A549 (cell line): ENCODE data around the gene CFAP70. TPM values are rescaled to one million over a fixed set of nuclear protein-coding genes. Genes with fewer than 3 reads are reported as not detected.

Experiments
- ATAC-seq, 2 experiments: fragments of 200-7000 bp in 1 of 2; fragments of >200 bp in 1 of 2; cut with Nextera tagmentation in 1 of 2; cut with Tn5 transposase in 1 of 2; 3 replicates each; pipeline versions ENCODE4 v1.8.0 to v1.9.1; 2018 to 2020; ENCODE audit warnings: mild to moderate bottlenecking in 1 of 2, moderate library complexity in 1 of 2
- CTCF ChIA-PET: fragments of 300-600 bp; sonication (Branson Sonifier 250); formaldehyde crosslinking; extraction: SDS; loops from one replicate; lab custom pipeline; 2021; ENCODE audit warnings: antibody characterized with exemption, inconsistent platforms; lab: Yijun Ruan, JAX
- POLR2A ChIA-PET: fragments of 350-600 bp; formaldehyde crosslinking; extraction: SDS; loops from one replicate; lab custom pipeline; 2021; ENCODE audit warnings: antibody characterized with exemption, inconsistent platforms; lab: Yijun Ruan, JAX
- DNase-seq, 2 experiments: peaks; one replicate each; pipeline versions ENCODE4 v3.0.0 to v3.0.0-alpha.2; 2011 to 2016; ENCODE audit warnings: low read depth in 1 of 2, low spot score in 1 of 2
- FAIRE-seq: peaks from 2 replicates; lab custom pipeline; 2011; peaks lifted over from hg19 to GRCh38; lab: Jason Lieb, UNC
- H3K27ac ChIP-seq, 2 experiments: fragments of >200 bp; sonication (Bioruptor Twin); formaldehyde crosslinking; 3 replicates each; pipeline ENCODE4 v1.5.1; 2016 to 2017
- H3K4me1 ChIP-seq: fragments of >200 bp; sonication (Bioruptor Twin); formaldehyde crosslinking; 3 replicates; pipeline ENCODE4 v1.6.1; 2016
- H3K4me2 ChIP-seq: fragments of >200 bp; sonication (Bioruptor Twin); formaldehyde crosslinking; 3 replicates; pipeline ENCODE4 v1.6.1; 2016
- H3K4me3 ChIP-seq: fragments of >200 bp; sonication (Bioruptor Twin); formaldehyde crosslinking; 3 replicates; pipeline ENCODE4 v1.5.1; 2016
- H3K9me3 ChIP-seq: fragments of >200 bp; sonication (Bioruptor Twin); formaldehyde crosslinking; 3 replicates; pipeline ENCODE4 v1.6.1; 2016
- ATOH8 ChIP-seq: fragments of 250-450 bp; sonication (Bioruptor Pico); IDR thresholded peaks from 2 replicates; pipeline ENCODE4 v1.5.0; 2020; ENCODE audit warnings: low read depth, mild to moderate bottlenecking, moderate library complexity
- CEBPB ChIP-seq, 2 experiments: fragments of >200 bp in 1 of 2; sonication (Bioruptor Twin) in 1 of 2; formaldehyde crosslinking in 1 of 2; IDR thresholded peaks; 2 replicates each; pipeline ENCODE4 v1.6.1; 2012 to 2016
- CHD2 ChIP-seq: fragments of 150-350 bp; IDR thresholded peaks from 2 replicates; pipeline ENCODE4 v1.6.1; 2014; ENCODE audit warnings: low read length; ENCODE audit not compliant: partially characterized antibody
- E2F6 ChIP-seq: IDR thresholded peaks from 2 replicates; pipeline ENCODE4 v1.6.1; 2012; ENCODE audit warnings: low read depth, borderline replicate concordance
- EP300 ChIP-seq, 2 experiments: fragments of >200 bp; sonication (Bioruptor Twin); formaldehyde crosslinking; IDR thresholded peaks; 2 replicates in 1 of 2; 3 replicates in 1 of 2; pipeline ENCODE4 v1.6.1; 2016 to 2017
- HDAC2 ChIP-seq: fragments of 200-600 bp; sonication (generic); IDR thresholded peaks from 2 replicates; pipeline ENCODE4 v1.6.1; 2016
- JUNB ChIP-seq: fragments of >200 bp; sonication (Bioruptor Twin); formaldehyde crosslinking; IDR thresholded peaks from 2 replicates; pipeline ENCODE4 v1.6.1; 2016
- KDM5A ChIP-seq: fragments of 200-600 bp; sonication (generic); IDR thresholded peaks from 2 replicates; pipeline ENCODE4 v1.6.1; 2016; ENCODE audit warnings: antibody characterized with exemption, mild to moderate bottlenecking
- MYC ChIP-seq: IDR thresholded peaks from 2 replicates; pipeline ENCODE4 v1.6.1; 2012; ENCODE audit warnings: mild to moderate bottlenecking, inconsistent platforms, low read length, improper control_type of control experiment, borderline replicate concordance
- NFE2L2 ChIP-seq: fragments of 150-350 bp; conservative IDR thresholded peaks from 2 replicates; pipeline ENCODE4 v1.6.1; 2014; ENCODE audit warnings: low read length
- NR3C1 ChIP-seq: fragments of >200 bp; sonication (Bioruptor Twin); formaldehyde crosslinking; IDR thresholded peaks from 3 replicates; pipeline ENCODE4 v1.6.1; 2017
- PBX3 ChIP-seq: IDR thresholded peaks from 2 replicates; pipeline ENCODE4 v1.6.1; 2012
- POLR2AphosphoS2 ChIP-seq: conservative IDR thresholded peaks from 2 replicates; pipeline ENCODE4 v1.6.1; 2012; ENCODE audit warnings: low read length, improper control_type of control experiment, inconsistent platforms
- RAD21 ChIP-seq, 2 experiments: fragments of >200 bp in 1 of 2; sonication (Bioruptor Twin) in 1 of 2; formaldehyde crosslinking in 1 of 2; IDR thresholded peaks in 1 of 2; conservative IDR thresholded peaks in 1 of 2; 2 replicates in 1 of 2; 3 replicates in 1 of 2; pipeline ENCODE4 v1.6.1; 2012 to 2018; ENCODE audit warnings: inconsistent platforms in 1 of 2
- REST ChIP-seq: fragments of 200-600 bp; sonication (generic); IDR thresholded peaks from 2 replicates; pipeline ENCODE4 v1.6.1; 2016; ENCODE audit warnings: antibody characterized with exemption, mild to moderate bottlenecking, moderate library complexity
- SREBF2 ChIP-seq: fragments of 450-650 bp; IDR thresholded peaks from 2 replicates; pipeline ENCODE4 v1.6.1; 2014; ENCODE audit warnings: mild to moderate bottlenecking, moderate library complexity
- TFCP2L1 ChIP-seq: fragments of 250-450 bp; sonication (Bioruptor Pico); IDR thresholded peaks from 2 replicates; pipeline ENCODE4 v1.5.0; 2021; ENCODE audit warnings: mild to moderate bottlenecking
- ZFP36 ChIP-seq: fragments of 450-650 bp; IDR thresholded peaks from 2 replicates; pipeline ENCODE4 v1.6.1; 2014; ENCODE audit warnings: borderline replicate concordance; ENCODE audit not compliant: partially characterized antibody
- WGBS: methylation state at CpG from one replicate; pipeline ENCODE4 v1.1.6; 2017; ENCODE audit errors: missing lambda C conversion rate; 5-methylcytosine and 5-hydroxymethylcytosine counted together
- polyA plus RNA-seq, 4 experiments: library from polyadenylated mRNA; depleted of rRNA in 3 of 4; stranded (reverse); fragments of >200 nt; fragmentation: RNase III in 1 of 4; extraction: RNeasy Plus Mini Kit Qiagen cat#74134 plus additional on column Dnase treatment in 1 of 4; gene quantifications; 2 replicates in 3 of 4; 3 replicates in 1 of 4; pipeline ENCODE4 v1.2.3, GENCODE V29; 2011 to 2017
- TF ChIP-seq, protein P1 (sequence below): fragments of >200 bp; sonication (Bioruptor Twin); formaldehyde crosslinking; IDR thresholded peaks from 3 replicates; pipeline ENCODE4 v1.5.1; 2016
- TF ChIP-seq, protein P2 (sequence below): fragments of >200 bp; sonication (Bioruptor Twin); formaldehyde crosslinking; IDR thresholded peaks from 3 replicates; pipeline ENCODE4 v1.6.1; 2016

The CFAP70 gene
- polyA plus RNA-seq, 2 of the 4 experiments (the other 2 are of a cell fraction): 0.34 to 0.98 TPM

GRCh38 chr10:73207883-73208282, 150.8 kb downstream of the CFAP70 start:
- CTCF ChIA-PET: interaction anchor here (1.0 to 1.7 kb wide), 3 partner anchors 9 to 39 kb away, joined by 3 to 6 read pairs (median 3); partner anchors contain the start of gene FAM149B1
- H3K9me3 ChIP-seq: peaks cover 8% of the 10 kb centered on the region; the same call in 1 of the 3 replicates
- FAIRE-seq (no peak), ATAC-seq (no peak)
- POLR2A ChIA-PET: no interaction called here
- TF ChIP-seq SREBF2 (no peak), RAD21 (conservative IDR thresholded peaks at IDR 0.05 in 1 of 2, IDR thresholded peaks at IDR 0.05 in 1 of 2) (no peak), MYC (no peak), EP300 (IDR thresholded peaks at IDR 0.05) (no peak), CHD2 (no peak), ATOH8 (CRISPR knock-in tag) (no peak), NFE2L2 (no peak), E2F6 (no peak), JUNB (no peak), KDM5A (no peak), NR3C1 (no peak), TFCP2L1 (CRISPR knock-in tag) (no peak), PBX3 (no peak), CEBPB (IDR thresholded peaks at IDR 0.05) (no peak), POLR2AphosphoS2 (no peak), HDAC2 (no peak)
- TF ChIP-seq, protein P1, sequence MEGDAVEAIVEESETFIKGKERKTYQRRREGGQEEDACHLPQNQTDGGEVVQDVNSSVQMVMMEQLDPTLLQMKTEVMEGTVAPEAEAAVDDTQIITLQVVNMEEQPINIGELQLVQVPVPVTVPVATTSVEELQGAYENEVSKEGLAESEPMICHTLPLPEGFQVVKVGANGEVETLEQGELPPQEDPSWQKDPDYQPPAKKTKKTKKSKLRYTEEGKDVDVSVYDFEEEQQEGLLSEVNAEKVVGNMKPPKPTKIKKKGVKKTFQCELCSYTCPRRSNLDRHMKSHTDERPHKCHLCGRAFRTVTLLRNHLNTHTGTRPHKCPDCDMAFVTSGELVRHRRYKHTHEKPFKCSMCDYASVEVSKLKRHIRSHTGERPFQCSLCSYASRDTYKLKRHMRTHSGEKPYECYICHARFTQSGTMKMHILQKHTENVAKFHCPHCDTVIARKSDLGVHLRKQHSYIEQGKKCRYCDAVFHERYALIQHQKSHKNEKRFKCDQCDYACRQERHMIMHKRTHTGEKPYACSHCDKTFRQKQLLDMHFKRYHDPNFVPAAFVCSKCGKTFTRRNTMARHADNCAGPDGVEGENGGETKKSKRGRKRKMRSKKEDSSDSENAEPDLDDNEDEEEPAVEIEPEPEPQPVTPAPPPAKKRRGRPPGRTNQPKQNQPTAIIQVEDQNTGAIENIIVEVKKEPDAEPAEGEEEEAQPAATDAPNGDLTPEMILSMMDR: no peak
- TF ChIP-seq, protein P2, sequence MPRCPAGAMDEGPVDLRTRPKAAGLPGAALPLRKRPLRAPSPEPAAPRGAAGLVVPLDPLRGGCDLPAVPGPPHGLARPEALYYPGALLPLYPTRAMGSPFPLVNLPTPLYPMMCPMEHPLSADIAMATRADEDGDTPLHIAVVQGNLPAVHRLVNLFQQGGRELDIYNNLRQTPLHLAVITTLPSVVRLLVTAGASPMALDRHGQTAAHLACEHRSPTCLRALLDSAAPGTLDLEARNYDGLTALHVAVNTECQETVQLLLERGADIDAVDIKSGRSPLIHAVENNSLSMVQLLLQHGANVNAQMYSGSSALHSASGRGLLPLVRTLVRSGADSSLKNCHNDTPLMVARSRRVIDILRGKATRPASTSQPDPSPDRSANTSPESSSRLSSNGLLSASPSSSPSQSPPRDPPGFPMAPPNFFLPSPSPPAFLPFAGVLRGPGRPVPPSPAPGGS: no peak
- TF ChIP-seq, all 56 proteins: peak for 0
- Histone ChIP-seq H3K4me1 (peaks cover 7% of the 10 kb centered on the region; the same call in 2 of the 3 replicates), H3K27ac (no peak overlapping the region), H3K4me2 (peak overlapping the region; percentile 10; the same call in 1 of the 3 replicates), H3K4me3 (no peak overlapping the region)
- WGBS: 83% methylated on average over 2 of the region's 2 CpGs
- peak in 1 of 2 experiments; percentile 9 for DNase-seq

DNA sequence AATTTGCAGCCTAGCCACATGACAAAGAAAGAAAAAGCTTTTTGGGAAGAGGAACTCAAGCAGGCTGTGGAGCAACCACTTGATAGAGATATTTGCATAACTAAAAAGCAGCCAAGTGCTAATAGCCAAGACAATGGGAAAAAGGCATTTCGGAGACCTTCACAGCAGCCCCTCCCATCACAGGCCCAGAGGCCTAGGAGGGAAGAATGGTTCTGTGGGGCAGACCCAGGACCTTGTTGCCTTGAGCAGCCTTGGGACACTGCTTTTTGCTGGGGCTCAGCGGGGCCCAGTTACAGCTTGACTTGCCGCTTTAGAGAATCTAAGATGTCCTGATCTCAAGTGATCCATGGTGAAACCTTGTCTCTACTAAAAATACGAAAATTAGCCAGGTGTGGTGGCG, 152.3 kb downstream of the CFAP70 start:
- TF ChIP-seq ZFP36: peak; percentile 42
- TF ChIP-seq REST: no peak
- TF ChIP-seq PBX3: no peak
- no peak for TF ChIP-seq EP300 (IDR thresholded peaks at IDR 0.05)
- DNase-seq (no peak), FAIRE-seq (no peak), ATAC-seq (no peak)
- Histone ChIP-seq H3K4me3 (no peak overlapping the region), H3K4me1 (peaks cover 7% of the 10 kb centered on the region; the same call in 2 of the 3 replicates), H3K27ac (no peak overlapping the region), H3K9me3 (peaks cover 8% of the 10 kb centered on the region; the same call in 1 of the 3 replicates), H3K4me2 (no peak overlapping the region)
- ChIA-PET CTCF (interaction anchor here (1.4 to 1.8 kb wide), 3 partner anchors 11 to 38 kb away, joined by 3 to 7 read pairs (median 6); partner anchors contain the start of gene FAM149B1), POLR2A (no interaction called here)
- 93% methylated on average over 5 of the region's 5 CpGs for WGBS
